Psoas muscle (tissue), 8 donors: ENCODE data around the gene PHF20. TPM values are rescaled to one million over a fixed set of nuclear protein-coding genes. Genes with fewer than 3 reads are reported as not detected.
A peak's percentile ranks its signal among the peaks of the same experiment; 100 is the strongest.

Experiments used
- ATAC-seq, 4 donors: fragments of 200-7000 bp; cut with Tn5 transposase; one replicate each; pipeline ENCODE4 v1.9.1; 2020; ENCODE audit warnings: moderate library complexity in 3 of 4, mild to moderate bottlenecking in 2 of 4
- DNase-seq, 2 donors: peaks; one replicate each; pipeline ENCODE4 v3.0.0-alpha.2; 2020
- H3K27ac ChIP-seq: fragments of 200-600 bp; one replicate; pipeline ENCODE4 v1.8.0; 2022
- H3K27me3 ChIP-seq, 3 donors: fragments of 200-600 bp in 1 of 3; one replicate each; pipeline versions ENCODE4 v1.6.1 to v1.8.0; 2013 to 2022; ENCODE audit warnings: low read length in 2 of 3, mild to moderate bottlenecking in 2 of 3, moderate library complexity in 1 of 3; ENCODE audit not compliant: insufficient read depth in 3 of 3
- H3K36me3 ChIP-seq, 2 donors: fragments of 200-600 bp in 1 of 2; one replicate each; pipeline versions ENCODE4 v1.6.1 to v1.8.0; 2013 to 2022; ENCODE audit warnings: low read depth in 1 of 2, mild to moderate bottlenecking in 1 of 2, moderate library complexity in 1 of 2; ENCODE audit not compliant: insufficient read depth in 1 of 2
- H3K4me1 ChIP-seq: fragments of 200-600 bp; one replicate; pipeline ENCODE4 v1.8.0; 2022
- H3K4me3 ChIP-seq: fragments of 200-600 bp; one replicate; pipeline ENCODE4 v1.8.0; 2022; ENCODE audit warnings: mild to moderate bottlenecking
- H3K9me3 ChIP-seq: fragments of 200-600 bp; one replicate; pipeline ENCODE4 v1.8.0; 2022
- WGBS, 3 donors: extraction: QIAGEN DNeasy Blood & Tissue Kit; methylation state at CpG; one replicate each; pipeline versions ENCODE4 v1.1.6 to v1.1.7; 2013; 5-methylcytosine and 5-hydroxymethylcytosine counted together
- intact Hi-C, 2 donors: fragments of 100-400 bp; cut with DNase I; formaldehyde crosslinking; loops; one replicate each; pipeline versions ENCODE4 v1.11.0 to v1.14.2; 2022
- polyA plus RNA-seq, 3 donors: library from polyadenylated mRNA; stranded (reverse); fragments of 200-250 nt; gene quantifications; one replicate each; pipeline ENCODE4 v1.2.3, GENCODE V29; 2013
- total RNA-seq, 4 donors: library from RNA; stranded (reverse); fragmentation: NEBNext Ultra II Directional in 2 of 4; extraction: Animal tissue kit (Norgen Biotek cat#: 25700) in 2 of 4; gene quantifications; one replicate each; pipeline versions ENCODE4 v1.2.1 to v1.2.4, GENCODE V29; 2021 to 2023
- TF ChIP-seq, protein P1 (sequence below): fragments of 200-600 bp; IDR thresholded peaks from one replicate; pipeline ENCODE4 v1.8.0; 2022; ENCODE audit warnings: antibody characterized with exemption
- donor health status: healthy with polysubstance abuse.
- donor health status: DM: no; HTN: no; CAD: no; lungs with moderate emphysema.
- donor health status: Bipolar disorder and iron deficiency.
- donor health status: healthy.
- donor health status: DM: yes; HTN: yes; CAD: no.
- donor health status: DM: no; HTN: no; CAD: no.
- donor health status: DM: no; HTN: no; CAD: no.
- donor health status: DM: yes; HTN: yes; CAD: no.

Gene PHF20
- total and polyA plus RNA-seq, 7 donors: 32.1 to 97.9 (median 58.6) TPM

DNA sequence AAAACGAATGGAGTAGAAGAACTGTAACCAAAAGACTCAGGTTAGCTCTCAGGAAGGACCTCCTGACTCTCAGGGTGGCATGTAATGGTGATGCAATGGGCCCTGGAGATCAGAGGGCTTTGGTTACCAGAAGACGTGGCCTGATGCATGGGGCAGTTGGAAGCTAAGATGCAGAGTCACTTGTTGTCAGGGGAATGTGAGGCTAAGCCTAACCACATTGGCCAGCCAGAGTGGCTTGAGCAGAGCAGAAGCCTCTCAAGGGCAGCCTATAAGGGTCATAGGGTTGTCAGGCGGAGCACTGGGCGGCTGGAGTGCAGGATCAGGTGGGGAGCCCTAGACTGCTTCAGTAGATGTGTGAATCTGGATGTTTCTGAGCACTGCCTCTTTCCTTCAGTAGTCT is 202.4 kb downstream of the PHF20 start:
- H3K36me3 ChIP-seq: no peaks in the 10 kb centered on the region
- DNase-seq (no peak), ATAC-seq (no peak)
- no peak overlapping the region for H3K4me3 ChIP-seq
- H3K4me1 ChIP-seq: no peaks in the 10 kb centered on the region
- TF ChIP-seq, protein P1, sequence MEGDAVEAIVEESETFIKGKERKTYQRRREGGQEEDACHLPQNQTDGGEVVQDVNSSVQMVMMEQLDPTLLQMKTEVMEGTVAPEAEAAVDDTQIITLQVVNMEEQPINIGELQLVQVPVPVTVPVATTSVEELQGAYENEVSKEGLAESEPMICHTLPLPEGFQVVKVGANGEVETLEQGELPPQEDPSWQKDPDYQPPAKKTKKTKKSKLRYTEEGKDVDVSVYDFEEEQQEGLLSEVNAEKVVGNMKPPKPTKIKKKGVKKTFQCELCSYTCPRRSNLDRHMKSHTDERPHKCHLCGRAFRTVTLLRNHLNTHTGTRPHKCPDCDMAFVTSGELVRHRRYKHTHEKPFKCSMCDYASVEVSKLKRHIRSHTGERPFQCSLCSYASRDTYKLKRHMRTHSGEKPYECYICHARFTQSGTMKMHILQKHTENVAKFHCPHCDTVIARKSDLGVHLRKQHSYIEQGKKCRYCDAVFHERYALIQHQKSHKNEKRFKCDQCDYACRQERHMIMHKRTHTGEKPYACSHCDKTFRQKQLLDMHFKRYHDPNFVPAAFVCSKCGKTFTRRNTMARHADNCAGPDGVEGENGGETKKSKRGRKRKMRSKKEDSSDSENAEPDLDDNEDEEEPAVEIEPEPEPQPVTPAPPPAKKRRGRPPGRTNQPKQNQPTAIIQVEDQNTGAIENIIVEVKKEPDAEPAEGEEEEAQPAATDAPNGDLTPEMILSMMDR: no peak
- 75 to 84% (median 83%) methylated on average over 4 of the region's 4 CpGs for WGBS, 3 donors
- intact Hi-C loops: no loop called here
- H3K9me3 ChIP-seq: no peaks in the 10 kb centered on the region
- no peak overlapping the region for H3K27ac ChIP-seq
- H3K27me3 ChIP-seq: peaks cover 0 to 3% (median 0%) of the 10 kb centered on the region in 3 donors

DNA sequence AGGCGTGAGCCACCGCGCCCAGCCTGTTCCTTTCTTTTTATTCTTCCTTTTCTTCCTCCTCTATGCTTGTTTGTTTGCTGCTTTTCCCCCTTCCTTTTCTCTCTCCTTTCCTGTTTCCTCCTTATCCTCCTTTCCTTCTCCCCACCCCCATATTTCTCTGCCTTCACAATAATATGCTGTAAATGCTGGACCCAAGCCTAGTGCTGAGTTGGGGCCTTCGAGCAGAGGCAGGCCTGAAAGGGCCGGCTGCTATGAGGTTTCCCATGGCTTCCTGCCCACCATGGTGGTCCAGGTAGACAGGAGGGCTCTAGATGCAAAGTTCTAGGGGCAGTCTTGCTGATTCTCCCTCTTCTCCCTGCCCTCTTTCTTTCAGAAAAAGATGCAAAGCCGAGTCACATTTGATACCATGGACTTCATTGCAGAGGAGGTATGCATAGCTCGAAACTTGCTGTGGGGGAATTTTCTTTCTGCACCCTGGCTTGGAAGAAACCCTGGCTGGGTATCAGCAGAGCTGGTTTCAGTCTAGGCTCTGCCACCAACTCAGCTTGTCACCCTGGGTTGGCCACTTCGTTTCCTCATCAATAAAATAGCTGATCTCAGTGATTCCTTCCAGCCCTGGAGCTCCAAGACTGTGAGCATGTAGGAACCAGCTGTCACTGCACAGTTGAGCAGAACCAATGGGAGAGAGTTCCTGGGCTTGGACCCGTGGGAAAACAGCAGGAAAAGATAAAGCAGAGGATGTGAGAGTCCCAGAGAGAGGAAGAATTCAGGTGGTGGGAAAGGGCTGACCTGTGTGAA is 204.0 kb downstream of the PHF20 start:
- Histone ChIP-seq H3K27me3 (peaks cover 0 to 3% (median 0%) of the 10 kb centered on the region in 3 donors), H3K36me3 (no peaks in the 10 kb centered on the region), H3K9me3 (no peaks in the 10 kb centered on the region), H3K4me3 (no peak overlapping the region), H3K4me1 (no peaks in the 10 kb centered on the region), H3K27ac (no peak overlapping the region)
- 61 to 68% (median 63%) methylated on average over 9 of the region's 9 CpGs for WGBS, 3 donors
- TF ChIP-seq, protein P1: no peak
- intact Hi-C loops: no loop called here
- DNase-seq (no peak), ATAC-seq (no peak)

DNA sequence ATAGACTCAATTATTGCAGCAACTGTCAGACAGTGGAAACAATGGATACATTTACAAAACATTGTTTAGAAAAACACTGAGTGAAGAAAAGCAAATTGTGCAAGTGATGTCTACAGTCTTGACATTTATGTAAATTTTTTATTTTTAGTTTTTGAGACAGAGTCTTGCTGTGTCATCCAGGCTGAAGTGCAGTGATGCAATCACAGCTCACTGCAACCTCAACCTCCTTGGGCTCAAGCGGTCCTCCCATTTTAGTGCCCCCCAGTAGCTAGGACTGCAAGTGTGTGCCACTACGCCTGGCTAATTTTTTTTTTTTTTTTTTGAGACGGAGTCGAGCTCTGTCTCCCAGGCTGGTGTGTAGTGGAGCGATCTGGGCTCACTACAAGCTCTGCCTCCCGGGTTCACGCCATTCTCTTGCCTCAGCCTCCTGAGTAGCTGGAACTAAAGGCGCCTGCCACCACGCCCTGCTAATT is 206.3 kb downstream of the PHF20 start:
- WGBS, 3 donors: 89 to 93% (median 91%) methylated on average over 9 of the region's 9 CpGs
- H3K9me3 ChIP-seq: no peaks in the 10 kb centered on the region
- no peaks in the 10 kb centered on the region for H3K36me3 ChIP-seq
- H3K4me1 ChIP-seq: no peaks in the 10 kb centered on the region
- no peak overlapping the region for H3K27ac ChIP-seq
- DNase-seq (no peak), ATAC-seq (peak in 2 of 4 donors; percentile 37 to 49)
- no peaks in the 10 kb centered on the region for H3K27me3 ChIP-seq
- intact Hi-C loops: no loop called here
- TF ChIP-seq, protein P1: no peak
- no peak overlapping the region for H3K4me3 ChIP-seq

DNA sequence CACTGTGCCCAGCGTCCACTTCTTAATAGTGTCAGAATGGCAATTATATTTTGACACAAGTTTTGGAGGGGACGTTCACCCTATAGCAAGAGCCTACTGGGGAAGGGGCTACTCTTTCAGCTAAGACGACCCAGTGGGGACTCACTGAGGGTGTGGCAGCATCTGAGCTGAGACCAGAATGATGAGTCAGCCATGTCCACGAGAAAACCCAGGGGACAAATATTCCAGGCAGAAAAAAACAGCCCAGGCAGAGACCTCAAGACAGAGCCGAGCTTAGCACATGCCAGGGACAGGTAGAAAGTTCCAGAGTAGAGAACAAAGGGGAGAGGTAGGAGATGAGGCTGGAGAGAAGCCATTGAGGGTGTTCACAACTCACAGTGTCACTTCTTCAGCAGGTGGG is 207.7 kb downstream of the PHF20 start:
- Histone ChIP-seq H3K4me3 (no peak overlapping the region), H3K9me3 (no peaks in the 10 kb centered on the region), H3K4me1 (no peaks in the 10 kb centered on the region), H3K27ac (no peak overlapping the region), H3K27me3 (no peaks in the 10 kb centered on the region), H3K36me3 (no peaks in the 10 kb centered on the region)
- TF ChIP-seq, protein P1: no peak
- intact Hi-C loops: no loop called here
- 63 to 73% (median 64%) methylated on average over 5 of the region's 5 CpGs for WGBS, 3 donors
- no peak for DNase-seq
- ATAC-seq: no peak
